Hindlimb muscle (tissue), 1 donor: ENCODE results near the gene SLC51B. TPM values are rescaled to one million over a fixed set of nuclear protein-coding genes. Genes with fewer than 3 reads are reported as not detected.

ENCODE experiments used
- DNase-seq: peaks from one replicate; pipeline ENCODE4 v3.0.0-alpha.2; 2013
- polyA plus RNA-seq: library from polyadenylated mRNA; unstranded; fragments of 120-200 nt; gene quantifications from one replicate; pipeline ENCODE4 v1.2.1, GENCODE V29; 2013; ENCODE audit not compliant: insufficient read length

The SLC51B gene
- polyA plus RNA-seq, 1 donor: 2.4 TPM

- peak; percentile 76 for DNase-seq
These were observed 56.3 kb downstream of the SLC51B start for GRCh38 chr15:65101411-65101890.

- no peak for DNase-seq
These were observed 56.9 kb downstream of the SLC51B start for GRCh38 chr15:65101891-65102708.

- no peak for DNase-seq
These were observed 57.7 kb downstream of the SLC51B start for GRCh38 chr15:65102912-65103311.

Other genes starting within 250 kb of the SLC51B start
- 8.6 TPM for gene PIF1, start 219.7 kb upstream of the SLC51B start, polyA plus RNA-seq
- gene PLEKHO2, start 203.5 kb upstream of the SLC51B start, polyA plus RNA-seq: 16.7 TPM
- gene ANKDD1A, start 133.5 kb upstream of the SLC51B start, polyA plus RNA-seq: 6.1 TPM
- 75.3 TPM for gene SPG21, start 55.5 kb upstream of the SLC51B start, polyA plus RNA-seq
- 10.3 TPM for gene MTFMT, start 15.7 kb upstream of the SLC51B start, polyA plus RNA-seq
- gene RASL12, start 22.6 kb downstream of the SLC51B start, polyA plus RNA-seq: 14.1 TPM
- gene KBTBD13, start 31.4 kb downstream of the SLC51B start, polyA plus RNA-seq: 1.7 TPM
- 6.4 TPM for gene UBAP1L, start 69.8 kb downstream of the SLC51B start, polyA plus RNA-seq
- 25.7 TPM for gene PDCD7, start 88.4 kb downstream of the SLC51B start, polyA plus RNA-seq
- 43.9 TPM for gene CLPX, start 140.0 kb downstream of the SLC51B start, polyA plus RNA-seq
- 20.6 TPM for gene CILP, start 166.1 kb downstream of the SLC51B start, polyA plus RNA-seq
- 11.9 TPM for gene PARP16, start 241.5 kb downstream of the SLC51B start, polyA plus RNA-seq